GM19025 (cell line): ENCODE measurements around the gene ELP1.
"Not testable (repeated sequence)": the region's sequence is repeated elsewhere in the genome, so short reads cannot be mapped to it uniquely, and the experiment has no call there.

ENCODE experiments used
- ATAC-seq: cut with Tn5 transposase; IDR thresholded peaks from one replicate; pipeline ENCODE4 v1.9.1; 2021; ENCODE audit warnings: mild to moderate bottlenecking, low read depth, moderate library complexity; ENCODE audit not compliant: unreplicated experiment

Gene ELP1

DNA sequence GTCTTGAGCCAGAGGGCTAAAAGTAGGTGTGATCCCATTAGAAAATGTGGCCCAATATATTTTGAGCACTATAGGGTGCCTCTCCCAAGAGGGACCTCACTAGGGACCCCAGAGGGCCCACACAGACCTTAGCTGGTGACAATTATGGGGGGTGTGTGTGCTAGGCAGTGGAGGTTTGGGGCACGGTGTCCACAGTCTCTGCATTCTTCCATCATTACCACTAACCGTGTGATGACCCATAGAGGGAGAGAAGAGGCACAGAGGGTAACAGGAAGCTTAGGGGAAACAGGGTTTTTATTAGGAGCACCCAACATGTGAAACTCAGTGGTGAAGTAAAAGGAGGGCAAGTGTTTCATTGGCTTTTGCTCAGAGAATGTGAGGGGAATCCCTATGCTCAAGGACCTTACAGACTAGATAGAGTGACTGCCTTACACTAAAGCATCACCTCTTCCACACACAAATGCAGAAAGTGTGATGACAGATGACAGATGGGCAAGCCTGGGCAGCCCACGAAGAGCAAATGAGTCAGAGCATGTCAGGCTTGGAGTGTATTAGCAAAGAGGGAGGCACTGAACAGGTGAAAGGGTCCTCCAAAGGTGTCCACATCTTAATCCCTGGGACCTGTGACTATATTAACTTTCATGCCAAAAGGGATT, 74.3 kb downstream of the ELP1 start:
- ATAC-seq, result peak; percentile 67

- no peak for ATAC-seq
Observed at GRCh38 chr9:108857572-108857971, 76.4 kb downstream of the ELP1 start.

GRCh38 chr9:108855888-108856287, 78.0 kb downstream of the ELP1 start, which contains the start of gene ACTL7B:
Gene ACTL7B, minus strand, starts transcription at chr9:108855986. Its CDS starts 56 bp downstream, at chr9:108855930.
- no peak for ATAC-seq

DNA sequence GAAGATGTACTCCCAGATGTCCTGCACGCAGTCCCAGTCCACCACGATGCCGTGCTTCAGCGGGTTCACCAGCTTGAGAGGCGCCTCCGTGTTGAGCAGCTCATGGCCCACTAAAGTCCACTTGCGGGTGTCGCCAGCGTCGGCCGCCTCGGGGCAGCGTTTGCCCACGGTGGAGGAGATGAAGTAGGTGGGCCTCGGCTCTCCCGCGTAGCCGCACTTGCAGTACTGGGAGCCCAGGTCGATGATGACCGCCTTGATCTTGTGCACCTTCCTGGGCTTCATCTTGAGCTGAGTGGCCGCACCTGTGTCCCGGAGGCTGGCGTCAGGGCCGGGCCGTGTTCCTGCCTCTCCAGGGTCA, 78.4 kb downstream of the ELP1 start:
- ATAC-seq, result no peak

GRCh38 chr9:108854641-108855528, 79.0 kb downstream of the ELP1 start:
- no peak for ATAC-seq

- no peak for ATAC-seq
Observed at GRCh38 chr9:108854094-108854493, 79.8 kb downstream of the ELP1 start.

- ATAC-seq, result no peak
Observed at GRCh38 chr9:108852079-108852478, 81.8 kb downstream of the ELP1 start.

DNA sequence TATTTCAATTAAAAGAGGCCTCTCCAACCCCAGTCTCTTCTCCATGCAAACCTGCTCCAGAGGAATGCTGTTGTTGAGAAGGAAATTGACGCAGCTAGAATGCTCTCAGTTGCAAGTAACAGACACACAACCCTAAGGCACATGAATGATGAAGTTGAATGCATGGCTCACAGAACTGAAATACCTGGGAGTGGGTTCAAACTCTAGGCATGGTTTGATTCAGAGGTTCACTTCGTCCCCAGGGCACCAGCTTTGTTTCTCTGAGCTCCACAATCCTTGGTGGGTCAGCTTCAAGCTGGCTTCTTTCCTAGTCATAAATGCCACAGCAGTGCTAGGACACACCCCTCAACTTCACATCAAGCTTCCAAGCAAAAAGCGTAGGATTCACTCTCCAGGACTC, 82.8 kb downstream of the ELP1 start:
- ATAC-seq, result no peak

DNA sequence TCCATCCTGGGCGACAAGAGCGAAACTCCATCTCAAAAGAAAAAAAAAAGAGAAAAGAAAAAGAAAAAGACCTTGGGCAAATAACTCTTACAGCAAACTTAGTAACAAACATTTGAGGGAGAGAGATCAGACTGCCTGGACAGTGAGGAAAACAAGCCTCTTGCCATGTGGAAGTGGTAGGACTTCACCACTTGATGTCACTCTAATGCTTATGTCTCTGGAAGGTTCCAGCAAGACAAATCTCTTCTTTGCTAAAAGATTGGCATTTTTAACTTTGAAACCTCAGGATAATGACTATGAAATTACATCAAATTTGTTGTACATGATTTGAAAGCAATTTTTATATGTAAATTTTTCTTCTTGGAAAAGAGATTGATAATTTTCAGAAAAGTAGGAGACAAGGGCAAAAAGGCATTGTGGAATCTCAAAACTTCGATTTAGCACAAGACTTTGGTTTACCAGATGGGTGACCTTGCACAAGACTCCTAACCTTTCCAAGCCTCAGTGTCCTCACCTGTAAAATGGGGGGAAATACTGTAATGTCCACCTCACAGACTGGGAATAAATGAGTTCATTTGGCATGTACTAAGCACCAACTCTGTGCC, 83.5 kb downstream of the ELP1 start:
- ATAC-seq, result no peak

DNA sequence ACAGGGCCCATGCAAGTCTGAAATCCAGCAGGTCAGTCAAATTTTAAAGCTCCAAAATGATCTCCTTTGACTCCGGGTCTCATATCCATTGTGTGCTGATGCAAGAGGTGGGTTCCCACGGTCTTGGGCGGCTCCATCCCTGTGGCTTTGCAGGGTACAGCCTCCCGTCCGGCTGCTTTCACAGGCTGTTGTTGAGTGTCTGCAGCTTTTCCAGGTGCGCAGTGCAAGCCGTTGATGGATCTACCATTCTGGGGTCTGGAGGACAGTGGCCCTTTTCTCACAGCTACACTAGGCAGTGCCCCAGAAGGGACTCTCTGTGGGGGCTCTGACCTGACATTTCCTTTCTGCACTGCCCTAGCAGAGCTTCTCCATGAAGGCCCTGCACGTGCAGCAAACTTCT, 85.6 kb downstream of the ELP1 start:
- not testable (repeated sequence) for ATAC-seq

DNA sequence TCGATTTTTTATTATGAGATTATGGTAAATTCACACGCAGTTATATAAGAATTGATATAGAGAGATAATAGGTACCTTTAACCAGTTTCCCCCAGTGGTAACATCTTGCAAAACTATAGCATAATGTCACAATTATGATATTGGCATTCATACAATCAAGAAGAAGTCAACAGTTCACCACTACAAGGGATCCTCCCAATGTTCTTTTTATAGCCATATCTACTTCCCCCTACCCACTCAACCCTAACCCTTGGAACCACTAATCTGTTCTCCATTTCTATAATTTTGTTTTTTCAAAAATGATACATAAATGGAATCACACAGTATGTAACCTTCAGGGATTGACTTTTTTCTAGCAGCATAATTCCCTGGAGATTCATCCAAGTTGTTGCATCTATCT, 88.0 kb downstream of the ELP1 start:
- ATAC-seq, result no peak

- ATAC-seq, result no peak
Observed at GRCh38 chr9:108845507-108845906, 88.4 kb downstream of the ELP1 start.

GRCh38 chr9:108844856-108845255, 89.1 kb downstream of the ELP1 start:
- ATAC-seq, result no peak

DNA sequence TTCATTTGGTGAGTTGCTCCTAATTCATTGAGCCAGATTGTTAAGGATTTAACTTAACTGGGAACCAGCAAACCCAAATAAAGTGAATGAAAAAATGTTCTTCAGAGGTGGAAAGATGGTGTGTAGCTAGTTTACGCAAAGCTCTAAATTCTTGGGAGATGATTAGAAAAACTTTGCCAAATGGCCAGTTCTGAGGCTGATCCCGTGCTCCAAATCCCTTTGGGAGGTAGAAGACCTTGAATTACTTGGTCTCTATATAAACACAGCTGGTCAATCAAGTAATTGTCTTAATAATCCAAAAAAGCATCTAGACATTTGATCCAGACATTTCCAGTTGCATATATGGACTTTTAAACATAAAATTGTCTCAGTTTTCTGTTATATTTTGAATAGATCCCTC, 89.5 kb downstream of the ELP1 start:
- no peak for ATAC-seq

DNA sequence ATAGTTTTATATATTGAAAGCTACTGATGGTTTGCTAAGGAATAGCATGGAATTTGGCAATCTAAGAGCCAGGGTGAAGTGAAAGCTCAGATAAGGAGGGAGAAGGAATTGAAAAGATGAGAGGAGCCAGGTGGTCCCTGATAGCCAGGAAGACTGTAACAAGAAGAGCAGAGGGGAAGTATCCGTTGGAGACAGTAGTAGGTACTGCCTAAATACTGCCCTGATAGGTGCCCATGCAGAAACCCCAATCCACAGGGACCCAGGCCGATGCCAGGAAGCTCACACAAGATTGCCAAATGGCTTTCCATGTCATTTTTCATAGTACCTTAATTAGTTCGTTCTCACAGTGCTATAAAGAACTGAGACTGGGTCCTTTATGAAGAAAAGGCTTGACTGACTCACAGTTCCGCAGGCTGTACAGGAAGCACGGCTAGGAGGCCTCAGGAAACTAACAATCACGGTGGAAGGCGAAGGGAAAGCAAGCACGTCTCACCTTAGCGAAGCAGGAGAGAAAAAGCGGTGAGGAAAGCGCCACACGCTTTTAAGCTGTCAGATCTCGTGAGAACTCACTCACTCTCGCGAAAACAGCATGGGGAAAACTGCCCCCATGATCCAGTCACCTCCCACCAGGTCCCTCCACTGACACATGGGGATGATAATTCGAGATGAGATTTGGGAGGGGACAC, 91.2 kb downstream of the ELP1 start:
- ATAC-seq, result no peak

DNA sequence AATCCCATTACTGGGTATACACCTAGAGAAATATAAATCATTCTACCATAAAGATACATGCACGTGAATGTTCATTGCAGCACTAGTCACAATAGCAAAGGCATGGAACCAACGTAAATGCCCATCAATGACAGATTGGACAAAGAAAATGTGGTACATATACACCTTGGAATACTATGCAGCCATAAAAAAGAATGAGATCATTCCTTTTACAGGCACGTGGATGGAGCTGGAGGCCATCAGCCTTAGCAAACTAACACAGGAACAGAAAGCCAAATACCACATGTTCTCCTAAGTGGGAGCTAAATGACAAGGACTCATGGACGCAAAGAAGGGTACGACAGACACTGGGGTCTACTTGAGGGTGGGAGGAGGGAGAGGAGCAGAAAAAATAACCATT, 94.4 kb downstream of the ELP1 start:
- ATAC-seq, result not testable (repeated sequence)

DNA sequence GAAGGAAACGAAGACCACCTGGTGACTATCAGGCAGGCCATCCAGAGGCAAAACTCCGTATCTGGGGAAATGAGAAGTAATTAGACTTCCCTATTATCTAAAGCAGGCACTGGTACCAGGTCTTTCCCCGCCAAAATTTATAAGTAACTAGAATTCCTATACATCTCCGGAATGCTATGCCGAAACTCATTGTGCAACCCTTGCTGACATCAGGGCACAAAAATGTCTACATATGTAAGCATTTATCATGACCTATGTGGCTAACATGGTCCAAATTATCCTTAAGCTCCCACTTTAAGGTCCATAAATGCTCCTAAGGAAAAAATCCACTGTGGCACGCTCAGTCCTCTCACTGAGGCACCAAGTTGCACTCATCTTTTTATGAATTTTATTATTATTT, 95.9 kb downstream of the ELP1 start:
- no peak for ATAC-seq

GRCh38 chr9:108837530-108837929, 96.4 kb downstream of the ELP1 start:
- no peak for ATAC-seq

DNA sequence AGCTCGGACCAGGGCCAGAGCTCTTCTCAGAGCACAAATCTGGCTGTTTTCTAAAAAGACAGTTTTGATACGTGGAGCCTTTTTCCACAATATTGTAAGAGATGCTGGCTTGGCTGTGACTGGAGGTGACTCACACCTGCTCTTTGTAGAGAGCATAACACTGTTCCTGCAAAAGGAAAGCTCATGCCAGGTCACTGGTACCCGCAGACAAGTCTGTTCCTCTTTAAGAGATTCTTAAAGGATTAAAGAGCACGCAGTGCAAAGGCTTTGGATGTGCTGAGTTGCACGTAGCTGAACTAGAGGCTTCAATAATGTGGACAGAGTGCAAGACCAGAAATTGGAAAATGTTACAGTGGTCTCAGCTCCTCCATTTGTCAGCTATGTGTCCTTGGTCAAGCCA, 97.1 kb downstream of the ELP1 start:
- no peak for ATAC-seq

- no peak for ATAC-seq
Observed at GRCh38 chr9:108836319-108836718, 97.6 kb downstream of the ELP1 start.

DNA sequence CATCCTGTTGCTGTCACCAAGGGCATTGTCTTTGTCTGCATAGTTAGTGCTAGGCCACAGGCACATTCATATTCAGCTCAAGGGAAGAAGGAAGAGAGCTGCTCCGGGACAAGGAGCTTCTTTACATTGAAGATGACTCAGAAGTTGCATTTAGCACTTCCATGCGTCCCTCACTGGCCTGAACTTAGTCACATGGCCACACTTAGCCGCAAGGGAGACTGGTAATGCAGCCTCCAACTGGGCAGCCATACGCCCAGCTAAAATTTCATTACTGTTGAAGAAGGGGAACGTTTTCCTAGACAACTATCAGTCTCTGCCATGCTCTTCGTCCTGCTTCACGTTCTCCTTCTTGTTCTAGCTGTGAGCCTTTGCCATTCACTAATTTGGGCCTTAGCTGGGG, 98.1 kb downstream of the ELP1 start:
- ATAC-seq, result no peak
